ENCODE measurements around the gene MAX.
A peak's percentile ranks its signal among the peaks of the same experiment; 100 is the strongest.
"Not testable (repeated sequence)": the region's sequence is repeated elsewhere in the genome, so short reads cannot be mapped to it uniquely, and the experiment has no call there.

MAX gene

GRCh38 chr14:65104791-65105190 lies 2.5 kb upstream of the MAX start:
- DNase-seq (ENCODE audit: low read depth in 2 of 2) = no peak

DNA sequence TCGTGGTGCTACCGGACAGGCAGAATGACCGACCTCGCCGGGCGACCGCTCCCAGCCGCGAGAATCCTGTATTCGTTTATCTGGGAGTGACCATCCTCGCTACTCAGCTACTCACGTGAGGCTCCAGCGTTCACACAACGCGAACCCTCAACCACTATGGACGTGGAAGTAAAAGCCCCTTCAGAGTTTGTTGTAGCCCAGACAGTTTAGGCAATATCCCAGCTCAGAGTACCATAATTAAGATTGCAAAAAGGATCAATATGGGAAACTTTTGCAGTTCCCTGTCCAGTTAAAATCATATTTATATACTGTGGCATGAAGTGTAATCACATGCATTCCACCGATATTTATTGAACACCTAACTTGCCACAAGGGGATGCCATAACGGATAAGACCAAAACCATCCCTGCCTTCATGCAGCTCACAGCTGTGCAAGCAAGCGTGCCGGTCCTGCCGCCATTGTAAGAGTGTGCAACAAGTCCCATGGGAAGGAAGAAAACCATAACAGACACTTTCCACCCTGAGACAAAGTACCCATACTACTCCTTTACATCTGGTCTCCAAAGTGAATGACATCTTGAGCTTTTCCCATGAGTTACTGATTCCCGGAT lies 938 bp upstream of the MAX start:
- no peak for DNase-seq (ENCODE audit: low read depth in 2 of 2)

- DNase-seq (ENCODE audit: low read depth in 2 of 2) = peak; percentile 10 to 17
Measured at GRCh38 chr14:65101631-65102440, 481 bp downstream of the MAX start.

- DNase-seq (ENCODE audit: low read depth in 2 of 2) = no peak
Measured at GRCh38 chr14:65100922-65101541, 1.3 kb downstream of the MAX start.

GRCh38 chr14:65098586-65098985 lies 3.7 kb downstream of the MAX start:
- no peak for DNase-seq (ENCODE audit: low read depth in 2 of 2)

DNA sequence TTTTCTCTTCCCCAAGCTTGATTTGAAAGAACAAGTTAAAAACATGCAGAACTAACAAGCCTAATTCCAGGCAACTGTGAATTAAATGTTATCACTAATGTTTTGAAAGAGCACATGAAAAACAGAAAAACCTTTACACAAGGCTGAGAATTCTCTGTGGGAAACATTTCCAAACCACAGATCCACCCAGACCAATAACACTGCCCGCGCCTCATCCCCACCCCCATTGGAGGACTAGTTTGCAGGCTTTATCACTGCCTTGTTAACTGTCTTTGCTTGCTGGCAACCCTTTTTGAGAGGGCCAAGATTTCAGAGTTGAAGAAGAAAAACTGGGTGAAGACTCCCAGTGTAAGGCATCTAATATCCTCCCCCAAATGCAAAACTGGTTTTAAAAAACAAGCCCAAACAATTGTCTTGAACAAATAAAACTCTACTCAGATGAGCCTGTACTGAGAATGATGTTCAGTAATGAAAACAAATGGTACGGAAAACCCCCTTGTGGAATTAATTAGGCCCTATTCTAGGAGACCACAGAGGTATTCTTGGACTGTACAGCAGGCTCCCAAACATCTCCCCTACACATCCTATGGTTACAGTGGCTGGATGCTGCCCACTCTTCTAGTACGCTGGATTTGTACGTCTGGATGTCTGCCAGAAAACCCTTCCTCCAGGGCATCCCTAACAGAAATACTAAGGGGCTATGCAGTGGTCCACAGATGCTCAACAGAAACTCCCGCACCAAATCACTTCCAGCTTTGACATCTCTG lies 5.8 kb downstream of the MAX start:
- peak in 1 of 2 donors; percentile 31 for DNase-seq (ENCODE audit: low read depth in 2 of 2)

DNA sequence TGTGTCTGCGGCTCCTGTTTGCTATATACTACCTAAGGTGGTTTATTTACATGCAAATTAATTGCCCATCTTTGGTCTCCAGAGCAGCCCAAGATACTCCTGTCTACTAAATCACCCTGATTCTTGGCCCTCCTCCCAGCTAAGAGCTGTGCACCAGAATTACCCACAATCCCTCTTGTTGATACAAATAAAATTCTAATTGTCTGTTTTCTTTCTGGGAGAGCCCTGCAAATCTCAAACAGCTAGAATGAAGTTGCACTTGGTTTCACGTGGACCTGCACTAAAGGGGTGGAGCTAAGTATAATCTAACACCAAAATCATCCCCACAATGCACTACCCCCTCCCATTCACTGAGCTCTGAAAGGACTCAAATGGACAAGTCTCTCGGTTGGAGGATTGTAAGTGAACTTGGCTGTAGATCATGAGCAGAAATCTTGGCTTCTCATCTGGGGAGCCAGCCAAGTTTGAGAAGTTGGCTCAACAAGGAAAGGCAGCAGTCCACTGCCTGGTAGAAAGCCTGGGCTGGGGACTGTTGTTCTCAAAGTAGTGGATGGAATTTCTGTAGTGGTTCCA lies 6.6 kb downstream of the MAX start:
- DNase-seq (ENCODE audit: low read depth in 2 of 2) = no peak

- no peak for DNase-seq (ENCODE audit: low read depth in 2 of 2)
Measured at GRCh38 chr14:65092349-65092748, 10.0 kb downstream of the MAX start.

DNA sequence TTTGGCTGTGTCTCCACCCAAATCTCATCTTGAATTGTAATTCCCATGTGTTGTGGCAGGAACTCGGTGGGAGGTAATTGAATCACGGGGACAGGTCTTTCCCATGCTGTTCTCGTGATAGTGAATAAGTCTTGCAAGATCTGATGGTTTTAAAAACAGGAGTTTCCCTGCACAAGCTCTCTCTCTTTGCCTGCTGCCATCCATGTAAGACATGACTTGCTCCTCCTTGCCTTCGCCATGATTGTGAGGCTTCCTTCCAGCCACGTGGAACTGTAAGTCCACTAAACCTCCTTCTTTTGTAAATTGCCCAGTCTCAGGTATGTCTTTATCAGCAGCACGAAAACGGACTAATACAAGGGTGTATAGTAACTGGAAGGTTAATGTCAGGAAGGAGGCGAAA lies 14.5 kb downstream of the MAX start:
- not testable (repeated sequence) for DNase-seq (ENCODE audit: low read depth in 2 of 2)

- not testable (repeated sequence) for DNase-seq (ENCODE audit: low read depth in 2 of 2)
Measured at GRCh38 chr14:65086686-65087085, 15.6 kb downstream of the MAX start.

- no peak for DNase-seq (ENCODE audit: low read depth in 2 of 2)
Measured at GRCh38 chr14:65084554-65085505, 17.5 kb downstream of the MAX start.

- DNase-seq (ENCODE audit: low read depth in 2 of 2) = no peak
Measured at GRCh38 chr14:65082930-65083329, 19.4 kb downstream of the MAX start.

DNA sequence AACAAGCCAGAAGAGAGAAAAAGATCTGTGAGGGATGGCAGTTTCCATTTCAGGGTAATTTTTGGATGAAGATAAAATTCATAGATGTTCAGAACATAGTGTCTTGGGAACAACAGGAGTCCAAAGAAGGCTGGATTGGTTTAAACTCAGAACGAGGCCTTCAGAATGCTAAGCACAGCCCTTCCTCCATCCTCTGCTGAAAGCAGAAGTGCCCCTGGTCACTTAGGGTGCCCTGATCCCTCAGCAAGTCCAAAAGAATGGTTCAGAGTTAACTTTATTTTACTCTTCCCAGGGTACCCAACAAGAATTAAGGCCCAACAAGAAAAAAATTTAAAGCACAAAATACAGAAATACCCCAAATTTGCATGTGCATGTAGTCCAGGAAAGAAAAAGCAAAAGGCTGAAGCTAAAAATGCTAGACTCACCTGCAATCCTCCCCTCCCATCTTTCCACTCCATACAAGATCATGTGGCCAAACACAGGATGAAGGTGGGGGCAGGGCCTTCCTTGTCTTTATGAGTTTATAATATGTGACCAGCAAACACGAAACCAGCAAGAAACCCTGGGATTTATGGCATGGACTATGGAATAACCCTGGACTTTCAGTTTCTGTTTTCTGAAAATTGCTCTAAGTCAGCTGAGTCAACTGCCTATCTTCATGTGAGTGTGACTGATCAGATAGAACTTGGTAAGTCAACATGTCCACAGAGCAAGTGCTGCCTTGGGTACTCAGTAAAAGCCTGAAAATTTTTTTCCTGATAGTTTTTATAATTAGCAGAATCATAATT lies 21.2 kb downstream of the MAX start:
- no peak for DNase-seq (ENCODE audit: low read depth in 2 of 2)

- no peak for DNase-seq (ENCODE audit: low read depth in 2 of 2)
Measured at GRCh38 chr14:65079768-65080167, 22.5 kb downstream of the MAX start.

DNA sequence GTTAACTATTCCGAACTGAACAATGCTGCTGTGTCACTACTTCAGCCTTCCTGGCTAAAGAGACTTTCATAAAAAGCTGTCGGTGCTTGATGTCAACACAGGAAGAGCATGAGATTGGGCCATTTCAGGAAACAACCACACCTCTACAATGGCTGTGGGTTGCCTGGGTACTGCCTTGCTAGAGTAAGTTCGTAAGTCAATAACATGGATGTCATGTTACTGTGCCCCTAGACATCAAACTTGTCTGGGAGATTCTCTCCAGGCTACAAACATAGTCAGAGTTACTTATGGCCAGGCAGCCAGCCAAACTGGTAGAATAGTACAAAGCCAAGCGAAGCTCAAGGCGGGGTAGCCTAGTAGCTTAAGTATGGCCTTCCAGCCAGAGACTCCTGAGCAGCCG lies 23.1 kb downstream of the MAX start:
- no peak for DNase-seq (ENCODE audit: low read depth in 2 of 2)

DNA sequence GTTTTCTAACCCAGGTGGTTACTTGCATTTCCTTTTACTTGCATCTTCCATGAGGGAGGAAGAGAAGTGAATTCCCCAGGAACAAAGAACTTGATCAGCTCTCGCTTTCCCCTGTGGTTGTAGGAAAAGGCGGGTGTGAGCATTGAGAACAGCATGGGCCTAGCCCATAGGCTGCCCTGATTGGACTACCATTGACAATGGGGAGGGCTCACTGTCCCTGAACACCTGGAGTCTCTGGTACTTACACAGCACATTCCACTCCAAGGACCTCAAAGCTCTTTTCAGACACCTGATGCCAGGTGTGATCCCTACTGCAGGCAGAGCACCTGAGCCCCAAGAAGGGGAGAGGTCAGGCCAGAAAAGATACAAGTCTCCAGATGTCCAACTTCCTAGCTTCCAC lies 25.0 kb downstream of the MAX start:
- DNase-seq (ENCODE audit: low read depth in 2 of 2) = no peak

DNA sequence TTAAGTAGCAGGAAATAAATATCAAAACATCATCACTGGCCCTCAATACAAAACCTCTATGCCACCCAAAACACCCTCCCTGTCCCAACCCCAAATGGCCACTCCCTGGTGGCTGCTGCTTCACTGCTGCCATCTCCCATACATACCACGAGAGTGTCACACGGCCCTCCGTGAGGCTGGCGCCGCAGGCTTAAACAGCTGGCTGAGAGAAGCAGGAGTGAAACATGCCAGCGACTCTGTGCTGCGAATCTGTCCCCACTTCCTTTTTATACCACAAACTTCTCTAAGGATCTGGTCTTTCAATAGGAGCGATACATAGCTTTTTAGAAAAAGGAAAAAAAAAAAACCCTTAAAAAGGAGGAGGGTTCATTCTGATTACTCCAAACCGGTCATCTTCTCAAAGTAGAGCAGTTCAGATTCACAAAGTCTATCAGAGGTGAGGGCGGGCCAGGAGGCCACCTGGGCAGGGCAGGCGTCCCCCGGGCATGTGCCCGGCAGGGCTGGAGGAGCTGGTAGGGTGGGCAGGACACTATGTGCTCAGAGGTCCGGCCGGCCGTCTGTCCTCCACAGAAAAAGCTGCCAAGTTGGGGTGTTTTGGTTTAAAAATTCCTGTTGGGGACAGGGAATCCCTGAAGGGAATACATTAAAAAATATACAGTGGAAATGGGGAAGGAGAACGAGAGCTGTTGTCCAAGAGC lies 26.5 kb downstream of the MAX start:
- DNase-seq (ENCODE audit: low read depth in 2 of 2) = no peak

GRCh38 chr14:65074449-65075150 lies 27.7 kb downstream of the MAX start:
- DNase-seq (ENCODE audit: low read depth in 2 of 2) = no peak
